Neural cell (in vitro differentiated cells): Measurements from ENCODE around the gene KCNIP3. TPM values are rescaled to one million over a fixed set of nuclear protein-coding genes. Genes with fewer than 3 reads are reported as not detected.

Source experiments
- H2AFZ ChIP-seq: fragments of 200-600, 300-800 bp; sonication (generic), shearing (Covaris generic); 2 replicates; pipeline ENCODE4 v1.6.0; 2014; ENCODE audit warnings: low read depth, mild to moderate bottlenecking, antibody characterized with exemption, low read length, moderate library complexity
- H3F3A ChIP-seq: fragments of 200-600 bp; shearing (Covaris generic); 2 replicates; pipeline ENCODE4 v1.6.1; 2016; ENCODE audit warnings: mild to moderate bottlenecking, moderate library complexity, mixed read lengths, antibody characterized with exemption, low read length; ENCODE audit not compliant: insufficient read depth, poor library complexity, severe bottlenecking
- H3K27ac ChIP-seq: fragments of 200-600, 300-800 bp; sonication (generic), shearing (Covaris generic); 2 replicates; pipeline ENCODE4 v1.5.1; 2014; ENCODE audit warnings: mild to moderate bottlenecking, low read length, moderate library complexity
- H3K27me3 ChIP-seq: fragments of 300-800, 200-600 bp; sonication (generic), shearing (Covaris generic); 2 replicates; pipeline ENCODE4 v1.6.0; 2014; ENCODE audit warnings: mild to moderate bottlenecking, low read depth, low read length, moderate library complexity; ENCODE audit not compliant: insufficient read depth
- H3K36me3 ChIP-seq: fragments of 300-800, 200-600 bp; sonication (generic), shearing (Covaris generic); 2 replicates; pipeline ENCODE4 v1.5.1; 2014; ENCODE audit warnings: mild to moderate bottlenecking, antibody characterized with exemption, low read length, moderate library complexity; ENCODE audit not compliant: insufficient read depth
- H3K4me2 ChIP-seq: fragments of 300-800, 200-600 bp; sonication (generic), shearing (Covaris generic); 2 replicates; pipeline ENCODE4 v1.6.0; 2014; ENCODE audit warnings: mild to moderate bottlenecking, low read length
- H3K4me3 ChIP-seq: fragments of 300-800, 200-600 bp; sonication (generic), shearing (Covaris generic); 2 replicates; pipeline ENCODE4 v1.5.1; 2014; ENCODE audit warnings: mild to moderate bottlenecking, low read length, moderate library complexity
- H3K79me2 ChIP-seq: fragments of 200-600 bp; shearing (Covaris generic); replicated peaks from 2 replicates; pipeline ENCODE4 v1.6.0; 2014; ENCODE audit warnings: mild to moderate bottlenecking, low read length, moderate library complexity; ENCODE audit not compliant: insufficient read depth
- H3K9ac ChIP-seq: fragments of 300-800, 200-600 bp; sonication (generic), shearing (Covaris generic); 2 replicates; pipeline ENCODE4 v1.6.1; 2016; ENCODE audit warnings: mild to moderate bottlenecking, low read length, mixed read lengths
- H3K9me2 ChIP-seq: fragments of 200-600 bp; shearing (Covaris generic); 2 replicates; pipeline ENCODE4 v1.6.1; 2016; ENCODE audit warnings: mild to moderate bottlenecking, low read length, mixed read lengths; ENCODE audit not compliant: insufficient read depth
- H3K9me3 ChIP-seq: fragments of 200-600, 300-800 bp; sonication (generic), shearing (Covaris generic); 2 replicates; pipeline ENCODE4 v1.6.1; 2016; ENCODE audit warnings: mild to moderate bottlenecking, mixed run types, low read length, moderate library complexity, mixed read lengths
- H4K20me1 ChIP-seq: fragments of 200-600 bp; shearing (Covaris generic); 2 replicates; pipeline ENCODE4 v1.6.1; 2016; ENCODE audit warnings: mild to moderate bottlenecking, mixed run types; ENCODE audit not compliant: insufficient read depth
- EP300 ChIP-seq: fragments of 450-650 bp; conservative IDR thresholded peaks from 2 replicates; pipeline ENCODE4 v1.6.1; 2014; ENCODE audit warnings: antibody characterized with exemption, mild to moderate bottlenecking, moderate library complexity; ENCODE audit not compliant: poor library complexity, severe bottlenecking
- EZH2 ChIP-seq: fragments of 200-600, 300-800 bp; shearing (Covaris generic), sonication (generic); IDR thresholded peaks from 2 replicates; pipeline ENCODE4 v1.6.1; 2014; ENCODE audit warnings: antibody characterized with exemption, low read length, borderline replicate concordance, mild to moderate bottlenecking; ENCODE audit not compliant: insufficient read depth, poor library complexity, severe bottlenecking
- MXI1 ChIP-seq: fragments of 450-650 bp; conservative IDR thresholded peaks from 2 replicates; pipeline ENCODE4 v1.6.1; 2014; ENCODE audit warnings: antibody characterized with exemption, mild to moderate bottlenecking; ENCODE audit not compliant: poor library complexity, severe bottlenecking
- POLR2AphosphoS5 ChIP-seq: IDR thresholded peaks from 2 replicates; pipeline ENCODE4 v1.6.1; 2012
- RAD21 ChIP-seq: fragments of 450-650 bp; conservative IDR thresholded peaks from 2 replicates; pipeline ENCODE4 v1.6.1; 2014; ENCODE audit warnings: antibody characterized with exemption, mild to moderate bottlenecking, moderate library complexity
- SMC3 ChIP-seq: fragments of 450-650 bp; conservative IDR thresholded peaks from 2 replicates; pipeline ENCODE4 v1.6.1; 2014; ENCODE audit warnings: antibody characterized with exemption, mild to moderate bottlenecking, moderate library complexity; ENCODE audit not compliant: poor library complexity
- TAF1 ChIP-seq: IDR thresholded peaks from 2 replicates; pipeline ENCODE4 v1.6.1; 2012; ENCODE audit warnings: low read depth
- polyA plus RNA-seq: library from polyadenylated mRNA; depleted of rRNA; stranded (reverse); fragments of >200 nt; gene quantifications from 2 replicates; pipeline ENCODE4 v1.2.3, GENCODE V29; 2014
- TF ChIP-seq, protein P1 (sequence below): fragments of 450-650 bp; IDR thresholded peaks from 2 replicates; pipeline ENCODE4 v1.5.1; 2014; ENCODE audit warnings: antibody characterized with exemption, mild to moderate bottlenecking, moderate library complexity; ENCODE audit not compliant: poor library complexity, severe bottlenecking
- TF ChIP-seq, protein P2 (sequence below): IDR thresholded peaks from 2 replicates; pipeline ENCODE4 v1.6.1; 2012; ENCODE audit warnings: borderline replicate concordance

KCNIP3 gene
- polyA plus RNA-seq, 1 donor from 2014 or later = not detected

GRCh38 chr2:95356821-95357700 lies 59.9 kb downstream of the KCNIP3 start:
- no peaks in the 10 kb centered on the region for H3K9me2 ChIP-seq
- H3K9ac ChIP-seq = no peak overlapping the region
- H3K79me2 ChIP-seq = no peaks in the 10 kb centered on the region
- H3K27me3 ChIP-seq = no peaks in the 10 kb centered on the region
- H3K9me3 ChIP-seq = peaks cover 6% of the 10 kb centered on the region
- no peaks in the 10 kb centered on the region for H3F3A ChIP-seq
- H3K4me2 ChIP-seq = no peak overlapping the region
- no peaks in the 10 kb centered on the region for H3K36me3 ChIP-seq
- no peak overlapping the region for H3K4me3 ChIP-seq
- no peak overlapping the region for H2AFZ ChIP-seq
- no peak overlapping the region for H3K27ac ChIP-seq
- H4K20me1 ChIP-seq = no peaks in the 10 kb centered on the region
- TF ChIP-seq EZH2 (no peak), POLR2AphosphoS5 (no peak)

DNA sequence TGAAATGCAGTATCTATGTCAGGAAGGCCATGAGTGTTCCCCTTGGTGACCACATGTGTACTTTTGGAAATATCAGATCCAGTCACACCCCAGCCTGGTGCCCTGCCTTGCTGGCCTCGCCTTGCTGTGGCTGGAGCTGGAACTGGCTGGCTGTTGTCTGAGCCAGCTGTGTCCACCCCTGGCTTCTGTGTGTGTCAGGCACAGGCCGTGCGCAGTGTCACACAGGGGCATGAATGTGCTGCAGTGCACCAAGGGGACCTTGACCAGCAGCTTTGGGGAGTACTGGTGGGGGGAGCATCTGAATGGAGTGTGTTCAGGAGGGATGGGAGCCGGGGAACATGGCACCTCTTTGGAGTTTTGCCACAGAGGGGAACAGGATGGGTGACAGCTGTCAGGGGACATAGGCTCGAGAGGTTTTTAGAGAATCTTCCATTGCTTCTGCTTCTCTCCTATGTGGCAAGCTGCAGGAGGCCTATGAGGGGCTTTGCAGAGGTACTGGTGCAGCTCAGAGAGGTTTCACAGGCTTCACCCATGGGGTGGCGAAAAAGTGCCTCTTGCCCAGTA lies 60.7 kb downstream of the KCNIP3 start:
- H3K79me2 ChIP-seq = no peaks in the 10 kb centered on the region
- TF ChIP-seq, protein P1, sequence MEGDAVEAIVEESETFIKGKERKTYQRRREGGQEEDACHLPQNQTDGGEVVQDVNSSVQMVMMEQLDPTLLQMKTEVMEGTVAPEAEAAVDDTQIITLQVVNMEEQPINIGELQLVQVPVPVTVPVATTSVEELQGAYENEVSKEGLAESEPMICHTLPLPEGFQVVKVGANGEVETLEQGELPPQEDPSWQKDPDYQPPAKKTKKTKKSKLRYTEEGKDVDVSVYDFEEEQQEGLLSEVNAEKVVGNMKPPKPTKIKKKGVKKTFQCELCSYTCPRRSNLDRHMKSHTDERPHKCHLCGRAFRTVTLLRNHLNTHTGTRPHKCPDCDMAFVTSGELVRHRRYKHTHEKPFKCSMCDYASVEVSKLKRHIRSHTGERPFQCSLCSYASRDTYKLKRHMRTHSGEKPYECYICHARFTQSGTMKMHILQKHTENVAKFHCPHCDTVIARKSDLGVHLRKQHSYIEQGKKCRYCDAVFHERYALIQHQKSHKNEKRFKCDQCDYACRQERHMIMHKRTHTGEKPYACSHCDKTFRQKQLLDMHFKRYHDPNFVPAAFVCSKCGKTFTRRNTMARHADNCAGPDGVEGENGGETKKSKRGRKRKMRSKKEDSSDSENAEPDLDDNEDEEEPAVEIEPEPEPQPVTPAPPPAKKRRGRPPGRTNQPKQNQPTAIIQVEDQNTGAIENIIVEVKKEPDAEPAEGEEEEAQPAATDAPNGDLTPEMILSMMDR = no peak
- no peak for TF ChIP-seq EZH2
- TF ChIP-seq MXI1 = no peak
- TF ChIP-seq SMC3 = no peak
- TF ChIP-seq RAD21 = no peak
- TF ChIP-seq TAF1 = no peak
- TF ChIP-seq POLR2AphosphoS5 = no peak
- no peak for TF ChIP-seq EP300
- TF ChIP-seq, protein P2, sequence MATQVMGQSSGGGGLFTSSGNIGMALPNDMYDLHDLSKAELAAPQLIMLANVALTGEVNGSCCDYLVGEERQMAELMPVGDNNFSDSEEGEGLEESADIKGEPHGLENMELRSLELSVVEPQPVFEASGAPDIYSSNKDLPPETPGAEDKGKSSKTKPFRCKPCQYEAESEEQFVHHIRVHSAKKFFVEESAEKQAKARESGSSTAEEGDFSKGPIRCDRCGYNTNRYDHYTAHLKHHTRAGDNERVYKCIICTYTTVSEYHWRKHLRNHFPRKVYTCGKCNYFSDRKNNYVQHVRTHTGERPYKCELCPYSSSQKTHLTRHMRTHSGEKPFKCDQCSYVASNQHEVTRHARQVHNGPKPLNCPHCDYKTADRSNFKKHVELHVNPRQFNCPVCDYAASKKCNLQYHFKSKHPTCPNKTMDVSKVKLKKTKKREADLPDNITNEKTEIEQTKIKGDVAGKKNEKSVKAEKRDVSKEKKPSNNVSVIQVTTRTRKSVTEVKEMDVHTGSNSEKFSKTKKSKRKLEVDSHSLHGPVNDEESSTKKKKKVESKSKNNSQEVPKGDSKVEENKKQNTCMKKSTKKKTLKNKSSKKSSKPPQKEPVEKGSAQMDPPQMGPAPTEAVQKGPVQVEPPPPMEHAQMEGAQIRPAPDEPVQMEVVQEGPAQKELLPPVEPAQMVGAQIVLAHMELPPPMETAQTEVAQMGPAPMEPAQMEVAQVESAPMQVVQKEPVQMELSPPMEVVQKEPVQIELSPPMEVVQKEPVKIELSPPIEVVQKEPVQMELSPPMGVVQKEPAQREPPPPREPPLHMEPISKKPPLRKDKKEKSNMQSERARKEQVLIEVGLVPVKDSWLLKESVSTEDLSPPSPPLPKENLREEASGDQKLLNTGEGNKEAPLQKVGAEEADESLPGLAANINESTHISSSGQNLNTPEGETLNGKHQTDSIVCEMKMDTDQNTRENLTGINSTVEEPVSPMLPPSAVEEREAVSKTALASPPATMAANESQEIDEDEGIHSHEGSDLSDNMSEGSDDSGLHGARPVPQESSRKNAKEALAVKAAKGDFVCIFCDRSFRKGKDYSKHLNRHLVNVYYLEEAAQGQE = no peak
- no peaks in the 10 kb centered on the region for H3K27me3 ChIP-seq
- no peaks in the 10 kb centered on the region for H3K9me2 ChIP-seq
- no peak overlapping the region for H3K27ac ChIP-seq
- H3K4me2 ChIP-seq = no peak overlapping the region
- H4K20me1 ChIP-seq = no peaks in the 10 kb centered on the region
- H3K36me3 ChIP-seq = no peaks in the 10 kb centered on the region
- H2AFZ ChIP-seq = no peak overlapping the region
- no peaks in the 10 kb centered on the region for H3F3A ChIP-seq
- H3K9ac ChIP-seq = no peak overlapping the region
- no peak overlapping the region for H3K4me3 ChIP-seq
- H3K9me3 ChIP-seq = peaks cover 6% of the 10 kb centered on the region
